AG10803 (cell line): ENCODE measurements around the gene EPHB1.

Experiments used
- DNase-seq: peaks from one replicate; pipeline ENCODE4 v3.0.0; 2010; ENCODE audit warnings: low read depth
- H3K4me3 ChIP-seq: 2 replicates; pipeline ENCODE4 v1.5.1; 2011; ENCODE audit warnings: mild to moderate bottlenecking, low read length, control low read depth
- CTCF ChIP-seq: conservative IDR thresholded peaks from 2 replicates; pipeline ENCODE4 v1.5.1; 2011; ENCODE audit warnings: mild to moderate bottlenecking, low read length, control low read depth, inconsistent platforms

Gene EPHB1

GRCh38 chr3:135128818-135129217, 333.8 kb downstream of the EPHB1 start:
- TF ChIP-seq CTCF = no peak
- DNase-seq = no peak
- H3K4me3 ChIP-seq = no peak overlapping the region

- H3K4me3 ChIP-seq = no peak overlapping the region
- no peak for DNase-seq
- TF ChIP-seq CTCF = no peak
Measured at GRCh38 chr3:135131290-135131689, 336.2 kb downstream of the EPHB1 start.

- no peak for TF ChIP-seq CTCF
- DNase-seq = no peak
- H3K4me3 ChIP-seq = no peak overlapping the region
Measured at GRCh38 chr3:135133905-135134683, 339.0 kb downstream of the EPHB1 start.

- no peak overlapping the region for H3K4me3 ChIP-seq
- DNase-seq = no peak
- TF ChIP-seq CTCF = no peak
Measured at GRCh38 chr3:135134684-135135075, 339.6 kb downstream of the EPHB1 start.

GRCh38 chr3:135135445-135135844, 340.4 kb downstream of the EPHB1 start:
- no peak overlapping the region for H3K4me3 ChIP-seq
- TF ChIP-seq CTCF = no peak
- DNase-seq = no peak

GRCh38 chr3:135136361-135137100, 341.5 kb downstream of the EPHB1 start:
- DNase-seq = no peak
- H3K4me3 ChIP-seq = no peak overlapping the region
- no peak for TF ChIP-seq CTCF

GRCh38 chr3:135137296-135137695, 342.2 kb downstream of the EPHB1 start:
- no peak overlapping the region for H3K4me3 ChIP-seq
- TF ChIP-seq CTCF = no peak
- DNase-seq = no peak
